Activated CD8-positive, alpha-beta T cell treated with anti-CD3 and anti-CD28 coated beads for 36 hours (primary cell): ENCODE data around the gene GGACT. TPM values are rescaled to one million over a fixed set of nuclear protein-coding genes. Genes with fewer than 3 reads are reported as not detected.

ENCODE experiments used
- ATAC-seq: fragments of 200-7000 bp; cut with Tn5 transposase; one replicate; pipeline ENCODE4 v1.10.0; 2021; ENCODE audit warnings: mild to moderate bottlenecking, moderate library complexity
- CTCF ChIA-PET: fragments of 350-600 bp; sonication (Branson Sonifier 250); formaldehyde crosslinking; loops from one replicate; lab custom pipeline; 2021; ENCODE audit warnings: antibody characterized with exemption; lab: Charles Lee
- POLR2A ChIA-PET: fragments of 350-600 bp; sonication (Branson Sonifier 250); formaldehyde crosslinking; loops from one replicate; lab custom pipeline; 2021; ENCODE audit warnings: antibody characterized with exemption; lab: Charles Lee
- DNase-seq: peaks from one replicate; pipeline ENCODE4 v3.0.0-alpha.2; 2020
- H3K27ac Mint-ChIP-seq: one replicate; pipeline ENCODE4 v1.8.0; 2021; ENCODE audit warnings: mild to moderate bottlenecking, mixed read lengths
- H3K27me3 Mint-ChIP-seq: one replicate; pipeline ENCODE4 v1.8.0; 2021; ENCODE audit warnings: mixed read lengths
- H3K36me3 Mint-ChIP-seq: one replicate; pipeline ENCODE4 v1.8.0; 2021; ENCODE audit warnings: low read depth, mixed read lengths
- H3K4me1 Mint-ChIP-seq: one replicate; pipeline ENCODE4 v1.8.0; 2021; ENCODE audit warnings: low read depth, mixed read lengths
- H3K4me3 Mint-ChIP-seq: one replicate; pipeline ENCODE4 v1.8.0; 2021; ENCODE audit warnings: mild to moderate bottlenecking, moderate library complexity, mixed read lengths
- H3K9me3 Mint-ChIP-seq: one replicate; pipeline ENCODE4 v1.8.0; 2021; ENCODE audit warnings: mixed read lengths
- CTCF ChIP-seq: fragments of 200-600 bp; IDR thresholded peaks from one replicate; pipeline ENCODE4 v1.8.0; 2022; ENCODE audit warnings: antibody characterized with exemption, mild to moderate bottlenecking
- intact Hi-C: fragments of 100-400 bp; cut with micrococcal nuclease; formaldehyde crosslinking; loops from one replicate; pipeline ENCODE4 v1.10.0; 2022
- total RNA-seq, 2 experiments: library from RNA; stranded (reverse); gene quantifications; one replicate each; pipeline ENCODE4 v1.2.3, GENCODE V29; 2021

GGACT gene
- total RNA-seq, 2 experiments from 2014 or later: 4.0 to 5.3 TPM

GRCh38 chr13:100634696-100635095, 46.1 kb upstream of the GGACT start:
- Mint-ChIP-seq H3K9me3 (no peaks in the 10 kb centered on the region), H3K27ac (no peak overlapping the region), H3K36me3 (peaks cover 25% of the 10 kb centered on the region), H3K27me3 (no peaks in the 10 kb centered on the region), H3K4me1 (no peaks in the 10 kb centered on the region), H3K4me3 (no peak overlapping the region)
- DNase-seq (no peak), ATAC-seq (no peak)
- no peak for TF ChIP-seq CTCF
- ChIA-PET CTCF (interaction anchor here (2.9 kb wide), 1 partner anchor 62 kb away, joined by 13 read pairs; no protein-coding TSS in a partner anchor), POLR2A (no interaction called here)
- intact Hi-C loops: no loop called here

GRCh38 chr13:100633461-100633860, 44.9 kb upstream of the GGACT start:
- Mint-ChIP-seq H3K27ac (no peak overlapping the region), H3K4me1 (no peaks in the 10 kb centered on the region), H3K36me3 (peaks cover 32% of the 10 kb centered on the region), H3K9me3 (no peaks in the 10 kb centered on the region), H3K27me3 (no peaks in the 10 kb centered on the region), H3K4me3 (no peak overlapping the region)
- no peak for TF ChIP-seq CTCF
- CTCF ChIA-PET: interaction anchor here (0.7 to 2.9 kb wide), 3 partner anchors 38 to 61 kb away, joined by 3 to 13 read pairs (median 3); no protein-coding TSS in a partner anchor
- DNase-seq: no peak
- no peak for ATAC-seq
- intact Hi-C loops: no loop called here
- POLR2A ChIA-PET: interaction anchor here (0.7 kb wide), 1 partner anchor 1491 kb away, joined by 3 read pairs; no protein-coding TSS in a partner anchor

- intact Hi-C loops: no loop called here
- Mint-ChIP-seq H3K9me3 (no peaks in the 10 kb centered on the region), H3K36me3 (peaks cover 37% of the 10 kb centered on the region), H3K4me3 (no peak overlapping the region), H3K27me3 (no peaks in the 10 kb centered on the region), H3K27ac (no peak overlapping the region), H3K4me1 (no peaks in the 10 kb centered on the region)
- ATAC-seq: no peak
- TF ChIP-seq CTCF: no peak
- DNase-seq: no peak
- ChIA-PET CTCF (interaction anchor here (1.0 kb wide), 1 partner anchor 56 kb away, joined by 3 read pairs; no protein-coding TSS in a partner anchor), POLR2A (interaction anchor here (0.6 kb wide), 1 partner anchor 13 kb away, joined by 3 read pairs; no protein-coding TSS in a partner anchor)
Measured at GRCh38 chr13:100630555-100630954, 42.0 kb upstream of the GGACT start.

GRCh38 chr13:100627120-100627519, 38.5 kb upstream of the GGACT start:
- ATAC-seq (no peak), DNase-seq (no peak)
- Mint-ChIP-seq H3K9me3 (no peaks in the 10 kb centered on the region), H3K27ac (no peak overlapping the region), H3K27me3 (no peaks in the 10 kb centered on the region), H3K36me3 (peaks cover 53% of the 10 kb centered on the region), H3K4me3 (no peak overlapping the region), H3K4me1 (no peaks in the 10 kb centered on the region)
- ChIA-PET CTCF (interaction anchor here (1.3 to 2.8 kb wide), 2 partner anchors 54 to 95 kb away, joined by 3 to 12 read pairs; no protein-coding TSS in a partner anchor), POLR2A (no interaction called here)
- intact Hi-C loops: no loop called here
- no peak for TF ChIP-seq CTCF

GRCh38 chr13:100625447-100625846, 36.9 kb upstream of the GGACT start:
- Mint-ChIP-seq H3K27me3 (no peaks in the 10 kb centered on the region), H3K4me3 (no peak overlapping the region), H3K4me1 (peaks cover under 1% of the 10 kb centered on the region), H3K27ac (no peak overlapping the region), H3K9me3 (no peaks in the 10 kb centered on the region), H3K36me3 (peaks cover 58% of the 10 kb centered on the region)
- DNase-seq (no peak), ATAC-seq (no peak)
- intact Hi-C loops: no loop called here
- POLR2A ChIA-PET: interaction anchor here (1.2 kb wide), 1 partner anchor 49 kb away, joined by 3 read pairs; the partner anchor contains the start of gene TMTC4
- CTCF ChIA-PET: interaction anchor here (1.0 to 2.8 kb wide), 3 partner anchors 15 to 53 kb away, joined by 3 to 12 read pairs (median 4); no protein-coding TSS in a partner anchor
- no peak for TF ChIP-seq CTCF
